HEK293T (cell line): ENCODE measurements around the gene CBX4.

Source experiments
- CTCF ChIA-PET: fragments of 350-600 bp; formaldehyde crosslinking; extraction: SDS; loops from one replicate; lab custom pipeline; 2021; ENCODE audit warnings: antibody characterized with exemption, inconsistent platforms; lab: Yijun Ruan, JAX
- POLR2A ChIA-PET: fragments of 350-600 bp; formaldehyde crosslinking; extraction: SDS; loops from one replicate; lab custom pipeline; 2020; ENCODE audit warnings: antibody characterized with exemption, inconsistent platforms; lab: Yijun Ruan, JAX
- DNase-seq: peaks from one replicate; pipeline ENCODE4 v3.0.0; 2012; ENCODE audit warnings: mixed read lengths; ENCODE audit errors: extremely low spot score
- ARNT ChIP-seq: fragments of 450-650 bp; IDR thresholded peaks from 2 replicates; pipeline ENCODE4 v1.6.1; 2017; ENCODE audit warnings: mild to moderate bottlenecking
- BHLHE40 ChIP-seq: fragments of 450-650 bp; IDR thresholded peaks from 2 replicates; pipeline ENCODE4 v1.6.1; 2016; ENCODE audit warnings: mild to moderate bottlenecking, moderate library complexity, borderline replicate concordance
- CTBP1 ChIP-seq: fragments of 450-650 bp; IDR thresholded peaks from 2 replicates; pipeline ENCODE4 v1.6.1; 2016; ENCODE audit warnings: borderline replicate concordance
- ELF4 ChIP-seq: fragments of 450-650 bp; IDR thresholded peaks from 2 replicates; pipeline ENCODE4 v1.6.1; 2017; ENCODE audit warnings: antibody characterized with exemption
- FOXA1 ChIP-seq: fragments of 450-650 bp; IDR thresholded peaks from 2 replicates; pipeline ENCODE4 v1.6.1; 2016; ENCODE audit warnings: mild to moderate bottlenecking
- FOXK2 ChIP-seq: fragments of 450-650 bp; IDR thresholded peaks from 2 replicates; pipeline ENCODE4 v1.6.1; 2016; ENCODE audit warnings: mild to moderate bottlenecking
- FOXM1 ChIP-seq: fragments of 450-650 bp; IDR thresholded peaks from 2 replicates; pipeline ENCODE4 v1.6.1; 2017; ENCODE audit warnings: mild to moderate bottlenecking, borderline replicate concordance
- HDGF ChIP-seq: fragments of 450-650 bp; IDR thresholded peaks from 2 replicates; pipeline ENCODE4 v1.6.1; 2017; ENCODE audit warnings: antibody characterized with exemption, borderline replicate concordance
- L3MBTL2 ChIP-seq: fragments of 450-650 bp; conservative IDR thresholded peaks from 2 replicates; pipeline ENCODE4 v1.6.1; 2016; ENCODE audit warnings: mild to moderate bottlenecking
- LEF1 ChIP-seq: fragments of 450-650 bp; IDR thresholded peaks from 2 replicates; pipeline ENCODE4 v1.6.1; 2017; ENCODE audit warnings: mild to moderate bottlenecking, borderline replicate concordance
- NFRKB ChIP-seq: fragments of 450-650 bp; IDR thresholded peaks from 2 replicates; pipeline ENCODE4 v1.6.1; 2016; ENCODE audit warnings: mild to moderate bottlenecking, moderate library complexity
- PKNOX1 ChIP-seq: fragments of 450-650 bp; IDR thresholded peaks from 2 replicates; pipeline ENCODE4 v1.6.1; 2016
- SP1 ChIP-seq: fragments of 450-650 bp; IDR thresholded peaks from 2 replicates; pipeline ENCODE4 v1.6.1; 2017
- SUZ12 ChIP-seq: fragments of 450-650 bp; IDR thresholded peaks from 2 replicates; pipeline ENCODE4 v1.6.1; 2016; ENCODE audit warnings: mild to moderate bottlenecking
- TARDBP ChIP-seq: fragments of 450-650 bp; IDR thresholded peaks from 2 replicates; pipeline ENCODE4 v1.6.1; 2016
- ZNF384 ChIP-seq: fragments of 450-650 bp; IDR thresholded peaks from 2 replicates; pipeline ENCODE4 v1.6.1; 2016

The CBX4 gene

GRCh38 chr17:79790805-79791734, 48.2 kb downstream of the CBX4 start:
- CTCF ChIA-PET, result interaction anchor here (0.6 to 2.6 kb wide), 5 partner anchors 17 to 180 kb away, joined by 3 to 11 read pairs (median 5); no protein-coding TSS in a partner anchor
- TF ChIP-seq FOXM1 (no peak), ARNT (no peak)
- no peak for DNase-seq
- POLR2A ChIA-PET, result interaction anchor here (1.0 to 2.0 kb wide), 2 partner anchors 8 to 202 kb away, joined by 3 to 4 read pairs; no protein-coding TSS in a partner anchor

GRCh38 chr17:79789943-79790804, 49.1 kb downstream of the CBX4 start:
- TF ChIP-seq L3MBTL2 (peak; percentile 27; the same call in 1 of the 2 replicates), FOXK2 (no peak), SUZ12 (no peak), TARDBP (no peak), NFRKB (no peak), LEF1 (no peak)
- ChIA-PET POLR2A (interaction anchor here (0.9 to 2.0 kb wide), 4 partner anchors 16 to 203 kb away, joined by 3 to 4 read pairs (median 3); no protein-coding TSS in a partner anchor), CTCF (interaction anchor here (0.6 to 2.6 kb wide), 17 partner anchors 8 to 200 kb away, joined by 3 to 15 read pairs (median 4); partner anchors contain the start of gene CBX2)
- peak; percentile 67 for DNase-seq

GRCh38 chr17:79788989-79789942, 50.0 kb downstream of the CBX4 start:
- no peak for TF ChIP-seq ARNT
- TF ChIP-seq HDGF, result no peak
- TF ChIP-seq L3MBTL2, result no peak
- no peak for TF ChIP-seq PKNOX1
- TF ChIP-seq ZNF384, result no peak
- no peak for TF ChIP-seq SP1
- TF ChIP-seq ELF4, result no peak
- no peak for TF ChIP-seq TARDBP
- TF ChIP-seq CTBP1, result no peak
- TF ChIP-seq LEF1, result no peak
- POLR2A ChIA-PET, result interaction anchor here (0.8 to 2.0 kb wide), 5 partner anchors 14 to 204 kb away, joined by 3 to 4 read pairs (median 3); no protein-coding TSS in a partner anchor
- no peak for DNase-seq
- CTCF ChIA-PET, result interaction anchor here (0.6 to 2.6 kb wide), 16 partner anchors 9 to 201 kb away, joined by 3 to 15 read pairs (median 4); partner anchors contain the start of gene CBX2

GRCh38 chr17:79788455-79788854, 50.8 kb downstream of the CBX4 start:
- DNase-seq, result no peak
- TF ChIP-seq ZNF384 (no peak), PKNOX1 (no peak)
- POLR2A ChIA-PET, result interaction anchor here (1.3 kb wide), 1 partner anchor 47 kb away, joined by 3 read pairs; no protein-coding TSS in a partner anchor
- CTCF ChIA-PET, result interaction anchor here (0.9 to 1.8 kb wide), 7 partner anchors 12 to 52 kb away, joined by 3 to 15 read pairs (median 5); no protein-coding TSS in a partner anchor

- POLR2A ChIA-PET, result interaction anchor here (1.0 to 1.8 kb wide), 8 partner anchors 9 to 206 kb away, joined by 3 to 13 read pairs (median 4); partner anchors contain the start of genes CBX2, CBX4 and CBX8
- DNase-seq, result no peak
- CTCF ChIA-PET, result interaction anchor here (1.2 to 1.3 kb wide), 3 partner anchors 8 to 48 kb away, joined by 3 to 4 read pairs (median 4); no protein-coding TSS in a partner anchor
- TF ChIP-seq L3MBTL2 (no peak), CTBP1 (no peak), ELF4 (no peak), NFRKB (no peak), FOXM1 (no peak), FOXA1 (no peak), SP1 (no peak), ARNT (no peak), FOXK2 (no peak), LEF1 (no peak), BHLHE40 (no peak), HDGF (no peak), SUZ12 (no peak), PKNOX1 (no peak), ZNF384 (no peak), TARDBP (no peak)
These were observed 52.2 kb downstream of the CBX4 start for GRCh38 chr17:79786930-79787643.
